Measurements from ENCODE around the gene S100A12. TPM values are rescaled to one million over a fixed set of nuclear protein-coding genes. Genes with fewer than 3 reads are reported as not detected.
A peak's percentile ranks its signal among the peaks of the same experiment; 100 is the strongest.

The S100A12 gene
- polyA plus RNA-seq, 6 donors from 2014 or later: 1.0 to 7.8 (median 3.1) TPM

DNA sequence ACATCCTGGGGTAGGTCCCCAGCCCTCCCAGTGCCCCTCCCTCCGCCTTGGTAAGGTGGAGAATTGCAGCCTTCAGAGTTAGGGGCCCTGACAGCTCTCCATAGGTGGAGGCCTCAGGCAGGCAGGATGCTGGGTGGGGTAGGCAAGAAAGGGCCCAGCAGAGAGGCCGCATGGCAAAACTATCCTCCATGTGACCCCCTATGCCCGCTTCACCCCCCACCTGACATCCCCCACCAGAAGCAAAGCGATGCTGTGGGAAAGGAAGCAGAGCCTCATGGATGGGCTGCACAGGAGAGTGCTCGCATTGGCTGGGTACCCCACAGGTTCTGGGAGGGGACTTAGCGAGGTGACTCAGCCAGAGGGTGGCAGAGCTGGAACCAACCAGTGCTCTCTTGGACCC lies 16.2 kb downstream of the S100A12 start:
- no peaks in the 10 kb centered on the region for H3K9me3 Mint-ChIP-seq
- no peak overlapping the region for H3K4me3 Mint-ChIP-seq
- H3K27ac Mint-ChIP-seq: no peak overlapping the region
- no peak for ATAC-seq (ENCODE audit: low read depth in 2 of 2)
- peaks cover 29 to 69% (median 68%) of the 10 kb centered on the region in 3 donors for H3K27me3 Mint-ChIP-seq
- no peak for DNase-seq
- H3K4me1 Mint-ChIP-seq: peaks cover 14 to 23% (median 21%) of the 10 kb centered on the region in 3 donors
- no peaks in the 10 kb centered on the region for H3K36me3 Mint-ChIP-seq

DNA sequence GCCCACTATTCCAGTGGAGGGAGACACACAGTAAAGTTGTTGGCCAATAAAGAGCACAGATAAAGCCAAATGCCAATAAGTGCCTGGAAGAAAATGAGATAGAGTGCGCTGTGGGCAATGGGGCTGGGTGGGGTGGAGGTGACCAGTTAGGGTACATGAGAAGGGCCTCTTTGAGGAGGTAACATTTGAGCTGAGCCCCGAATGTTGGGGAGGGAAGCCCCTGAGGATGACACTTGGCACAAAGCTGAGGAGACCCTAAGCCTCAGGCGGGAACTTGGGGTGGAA lies 16.8 kb downstream of the S100A12 start:
- Mint-ChIP-seq H3K4me1 (peaks cover 14 to 23% (median 21%) of the 10 kb centered on the region in 3 donors), H3K36me3 (no peaks in the 10 kb centered on the region), H3K9me3 (no peaks in the 10 kb centered on the region), H3K27ac (no peak overlapping the region), H3K4me3 (no peak overlapping the region), H3K27me3 (peaks cover 32 to 67% (median 66%) of the 10 kb centered on the region in 3 donors)
- ATAC-seq (ENCODE audit: low read depth in 2 of 2) (no peak), DNase-seq (no peak)

DNA sequence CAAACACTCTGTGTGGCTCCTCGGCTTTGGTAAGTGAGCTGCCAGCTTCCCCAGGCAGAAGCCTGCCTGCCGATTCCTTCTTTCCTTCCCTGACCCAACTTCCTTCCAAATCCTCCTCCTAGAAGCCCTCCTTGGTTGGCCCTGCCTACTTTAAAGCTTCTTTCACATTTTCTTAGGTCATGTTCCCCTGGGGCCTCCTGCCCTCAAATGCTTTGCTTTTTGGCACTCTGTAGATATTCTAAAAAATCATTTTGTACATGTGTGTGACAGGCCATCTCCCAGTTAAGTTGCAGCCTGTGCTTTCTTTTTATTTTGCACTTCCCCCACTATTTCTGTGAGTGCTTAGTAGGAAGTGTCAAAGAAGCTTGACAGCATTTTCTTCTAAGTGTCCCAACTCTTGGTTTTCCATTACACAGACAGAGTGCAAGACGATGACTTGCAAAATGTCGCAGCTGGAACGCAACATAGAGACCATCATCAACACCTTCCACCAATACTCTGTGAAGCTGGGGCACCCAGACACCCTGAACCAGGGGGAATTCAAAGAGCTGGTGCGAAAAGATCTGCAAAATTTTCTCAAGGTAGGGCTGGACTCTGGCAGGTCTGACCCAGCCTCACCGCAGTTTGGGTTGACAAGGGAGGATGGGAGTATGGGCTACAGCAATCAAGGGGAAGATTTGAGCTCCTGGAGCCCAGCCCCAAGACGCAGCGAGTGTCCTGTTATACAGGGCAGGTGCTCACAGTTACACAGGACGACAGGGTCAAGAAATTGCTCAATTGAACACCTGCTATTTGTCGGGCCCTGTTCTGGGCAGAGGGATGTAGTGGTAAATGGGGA lies 17.3 kb downstream of the S100A12 start, which contains the start of gene S100A9:
TSS of gene S100A9 (plus strand) at position 2 of the 838 bp plus-strand sequence. CDS start at position 432, 430 bp downstream.
- no peaks in the 10 kb centered on the region for H3K36me3 Mint-ChIP-seq
- H3K27ac Mint-ChIP-seq: peak within 1 kb of the TSS in 2 of 6 donors; percentile 22 to 83
- ATAC-seq (ENCODE audit: low read depth in 2 of 2): no peak
- no peaks in the 10 kb centered on the region for H3K9me3 Mint-ChIP-seq
- H3K4me1 Mint-ChIP-seq: peaks cover 14 to 23% (median 21%) of the 10 kb centered on the region in 3 donors
- peak within 1 kb of the TSS in 2 of 8 donors; percentile 55 to 65 for H3K4me3 Mint-ChIP-seq
- H3K27me3 Mint-ChIP-seq: peaks cover 32 to 66% (median 61%) of the 10 kb centered on the region in 3 donors
- no peak for DNase-seq

DNA sequence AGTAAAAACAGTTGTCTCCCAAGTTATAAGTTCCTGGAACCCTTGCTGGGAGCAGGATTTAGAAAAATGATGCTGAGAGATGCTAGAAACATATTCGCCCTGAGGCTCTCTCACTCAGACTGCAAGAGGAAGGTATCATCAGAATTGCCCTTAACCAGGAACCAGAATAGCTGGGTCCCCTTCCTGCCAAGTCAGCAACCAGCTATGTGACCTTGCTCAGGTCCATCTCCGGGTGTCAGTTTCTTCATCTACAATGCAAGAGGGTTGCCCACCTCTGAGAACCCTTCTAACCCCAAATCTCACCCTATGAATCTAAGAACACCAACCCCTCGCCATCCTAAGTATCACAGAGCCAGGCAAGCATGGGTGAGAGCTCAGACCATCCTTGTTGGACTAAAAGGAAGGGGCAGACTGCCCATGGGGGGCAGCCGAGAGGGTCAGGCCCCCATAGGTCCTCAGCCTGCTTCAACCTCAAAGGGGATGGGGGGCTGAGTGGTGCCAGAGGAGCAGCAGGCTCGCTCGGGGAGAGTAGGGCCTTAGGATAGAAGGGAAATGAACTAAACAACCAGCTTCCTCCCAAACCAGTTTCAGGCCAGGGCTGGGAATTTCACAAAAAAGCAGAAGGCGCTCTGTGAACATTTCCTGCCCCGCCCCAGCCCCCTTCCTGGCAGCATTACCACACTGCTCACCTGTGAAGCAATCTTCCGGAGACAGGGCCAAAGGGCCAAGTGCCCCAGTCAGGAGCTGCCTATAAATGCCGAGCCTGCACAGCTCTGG lies 18.2 kb downstream of the S100A12 start:
- Mint-ChIP-seq H3K27ac (peak overlapping the region in 2 of 6 donors; percentile 22), H3K4me1 (peaks cover 14 to 23% (median 21%) of the 10 kb centered on the region in 3 donors)

DNA sequence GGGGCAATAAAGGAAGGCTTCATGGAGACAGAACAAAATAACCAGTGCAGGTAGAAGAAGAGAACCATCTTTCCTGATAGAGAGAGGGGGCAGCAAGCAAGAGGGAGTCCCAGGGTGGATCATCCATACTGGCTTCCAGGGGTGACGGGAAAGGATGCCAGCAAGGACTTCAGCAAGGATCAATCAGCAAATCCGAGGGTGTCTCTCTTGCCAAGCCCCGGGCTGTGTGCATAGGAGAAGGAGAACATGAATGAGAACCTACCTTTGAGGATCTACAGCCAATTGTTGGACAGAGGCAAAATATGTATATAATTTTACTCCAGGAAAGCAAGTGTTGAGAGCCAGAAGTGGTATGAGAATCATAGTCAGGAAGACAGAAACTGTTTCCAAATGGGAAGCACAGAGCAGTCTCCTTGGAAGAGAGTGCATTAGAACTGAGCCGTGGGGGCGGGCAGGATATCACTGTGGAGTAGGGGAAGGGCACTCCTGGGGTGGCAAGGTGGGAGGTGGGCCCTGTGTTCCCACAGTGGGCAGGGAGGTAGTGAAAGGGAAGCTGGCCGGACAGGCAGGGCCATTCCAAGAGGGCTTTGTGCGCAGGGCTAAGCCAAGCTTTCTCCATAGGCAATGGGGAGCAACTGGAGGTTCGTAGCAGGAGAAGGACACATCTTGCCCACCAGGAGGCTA lies 18.9 kb downstream of the S100A12 start:
- Mint-ChIP-seq H3K9me3 (no peaks in the 10 kb centered on the region), H3K36me3 (no peaks in the 10 kb centered on the region), H3K27me3 (peaks cover 29 to 60% (median 53%) of the 10 kb centered on the region in 3 donors), H3K27ac (peak overlapping the region in 1 of 6 donors; percentile 22), H3K4me3 (no peak overlapping the region), H3K4me1 (peaks cover 14 to 23% (median 21%) of the 10 kb centered on the region in 3 donors)
- no peak for DNase-seq
- ATAC-seq (ENCODE audit: low read depth in 2 of 2): no peak

More for the DNA sequence above, 18.2 kb downstream of the S100A12 start:
- H3K9me3 Mint-ChIP-seq: no peaks in the 10 kb centered on the region
- H3K27me3 Mint-ChIP-seq: peaks cover 29 to 66% (median 53%) of the 10 kb centered on the region in 3 donors
- DNase-seq (no peak), ATAC-seq (ENCODE audit: low read depth in 2 of 2) (peak in 1 of 2 donors; percentile 25)
- no peaks in the 10 kb centered on the region for H3K36me3 Mint-ChIP-seq
- H3K4me3 Mint-ChIP-seq: no peak overlapping the region

DNA sequence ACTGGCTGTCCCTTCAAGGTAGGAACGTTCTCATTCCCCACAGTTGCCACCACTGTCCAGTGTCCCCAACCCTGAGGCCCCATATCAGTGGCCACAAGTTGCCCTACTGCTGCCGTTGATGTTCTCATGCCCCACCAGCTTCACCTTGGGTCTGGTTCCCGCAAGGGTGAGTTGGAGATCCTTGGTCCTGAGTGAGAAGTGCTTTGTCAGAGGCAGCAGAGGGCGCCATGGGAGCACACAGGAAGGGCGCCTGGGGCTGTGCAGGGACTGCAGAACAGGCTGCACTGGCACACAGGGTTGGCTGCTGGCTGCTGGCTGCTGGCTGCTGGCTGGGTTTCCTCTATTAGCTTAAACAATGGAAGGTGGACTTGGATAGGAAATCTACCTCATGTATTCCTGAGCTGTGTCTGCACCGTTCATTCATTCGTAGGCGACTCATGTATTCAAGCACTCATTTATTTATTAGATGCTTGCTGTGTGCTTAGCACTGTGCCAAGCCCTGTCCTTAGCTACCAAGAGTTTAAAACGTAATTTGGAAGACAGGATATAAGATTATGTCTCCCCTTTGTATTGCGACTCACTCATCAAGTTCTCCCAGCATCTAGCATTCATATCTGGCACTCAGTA lies 19.9 kb downstream of the S100A12 start:
- Mint-ChIP-seq H3K27me3 (peaks cover 29 to 57% (median 45%) of the 10 kb centered on the region in 3 donors), H3K4me1 (peaks cover 14 to 23% (median 21%) of the 10 kb centered on the region in 3 donors), H3K36me3 (no peaks in the 10 kb centered on the region), H3K27ac (no peak overlapping the region), H3K4me3 (no peak overlapping the region), H3K9me3 (no peaks in the 10 kb centered on the region)
- DNase-seq (no peak), ATAC-seq (ENCODE audit: low read depth in 2 of 2) (peak; percentile 43 to 50)

DNA sequence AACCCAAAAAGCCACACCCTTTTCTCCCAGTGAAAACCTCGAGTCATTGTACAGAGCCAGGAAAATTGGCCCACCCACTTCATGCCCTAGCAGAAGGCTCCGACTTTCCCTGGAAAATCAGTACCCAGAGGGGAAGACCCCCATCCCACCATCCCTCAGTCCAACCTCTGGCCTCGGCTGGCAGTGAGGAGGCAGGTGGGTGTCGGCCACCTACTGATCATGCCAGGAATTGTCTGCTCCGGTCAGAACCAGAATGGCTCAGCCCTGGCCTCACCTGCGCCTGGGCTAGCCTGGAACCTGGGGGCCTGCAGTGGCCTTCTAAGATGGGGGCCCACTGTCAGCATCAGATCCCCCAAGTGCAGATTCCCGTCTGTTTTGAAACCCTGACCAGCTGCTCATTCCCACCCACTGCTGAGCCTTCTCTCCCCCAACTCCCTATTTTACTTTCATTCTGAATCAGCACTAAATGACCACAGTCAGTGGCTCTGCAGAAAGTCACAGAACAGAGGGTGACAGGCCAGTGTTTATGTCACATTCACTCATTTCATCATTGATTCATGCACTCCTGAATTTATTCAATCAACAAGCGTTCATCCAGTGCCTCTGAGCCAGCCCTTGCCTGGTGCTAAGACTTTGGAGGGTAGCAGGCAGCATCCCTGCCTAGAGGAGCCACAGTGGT lies 20.8 kb downstream of the S100A12 start:
- Mint-ChIP-seq H3K9me3 (no peaks in the 10 kb centered on the region), H3K4me3 (no peak overlapping the region), H3K4me1 (peaks cover 14 to 23% (median 21%) of the 10 kb centered on the region in 3 donors), H3K36me3 (no peaks in the 10 kb centered on the region), H3K27ac (no peak overlapping the region), H3K27me3 (peaks cover 35 to 66% (median 45%) of the 10 kb centered on the region in 3 donors)
- ATAC-seq (ENCODE audit: low read depth in 2 of 2): no peak
- DNase-seq: no peak

DNA sequence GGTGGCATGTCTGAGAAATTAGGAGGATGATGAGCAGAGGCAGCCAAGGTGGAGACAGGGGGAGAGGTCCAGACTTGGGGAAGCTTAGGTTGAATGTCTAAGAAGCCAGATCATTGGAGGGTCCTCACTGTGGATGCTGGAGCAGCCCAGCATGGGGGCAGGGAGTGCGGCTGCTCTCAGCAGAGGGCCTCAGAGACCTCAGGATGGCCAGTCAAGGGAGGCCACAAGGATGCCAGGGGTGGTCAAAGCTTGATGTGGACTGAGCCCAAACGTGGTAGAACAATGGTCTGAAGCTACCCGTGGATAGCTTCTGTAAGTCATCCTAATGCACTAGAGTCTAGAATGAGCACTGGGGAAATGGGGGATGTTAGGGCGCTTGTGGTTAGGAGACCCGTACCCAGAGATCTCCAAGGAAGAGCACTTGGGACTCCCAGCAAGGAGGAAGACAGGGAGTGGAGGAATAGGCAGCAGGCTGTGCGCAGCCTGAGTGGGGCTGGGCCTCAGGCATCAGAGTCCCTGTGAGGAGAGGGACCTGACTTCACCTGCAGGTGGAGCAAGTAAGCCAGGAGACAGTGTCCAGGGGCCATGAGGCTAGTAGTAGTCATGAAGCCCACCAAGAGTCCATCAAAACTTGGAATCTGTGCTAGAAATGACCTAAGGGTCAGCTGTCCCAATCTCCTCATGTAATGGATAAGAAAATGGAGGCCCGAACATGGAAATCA lies 22.0 kb downstream of the S100A12 start:
- Mint-ChIP-seq H3K27me3 (peaks cover 46 to 73% (median 53%) of the 10 kb centered on the region in 3 donors), H3K27ac (peak overlapping the region in 1 of 6 donors; percentile 61), H3K4me3 (no peak overlapping the region), H3K9me3 (no peaks in the 10 kb centered on the region), H3K36me3 (no peaks in the 10 kb centered on the region), H3K4me1 (peaks cover 14 to 20% (median 20%) of the 10 kb centered on the region in 3 donors)
- ATAC-seq (ENCODE audit: low read depth in 2 of 2) (no peak), DNase-seq (no peak)

DNA sequence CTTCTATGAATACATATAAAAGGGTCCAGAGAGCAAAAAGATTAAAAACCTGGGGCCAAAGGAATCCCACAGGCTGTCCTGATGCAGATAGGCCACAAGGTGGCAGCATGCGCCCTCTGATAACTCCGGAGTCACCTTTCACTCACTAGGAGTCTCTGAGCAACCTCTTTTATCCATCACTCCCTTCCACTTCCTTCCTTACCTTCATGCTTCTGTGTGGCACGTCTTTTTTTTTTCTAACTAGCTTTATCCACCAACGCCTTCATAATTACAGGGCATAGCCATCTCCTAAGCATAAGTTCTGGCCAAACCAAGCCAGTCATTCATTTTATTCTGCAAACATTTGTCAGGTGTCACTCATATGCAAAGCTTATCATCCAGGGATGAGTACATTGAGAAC lies 22.9 kb downstream of the S100A12 start:
- ATAC-seq (ENCODE audit: low read depth in 2 of 2) (peak; percentile 40 to 64), DNase-seq (peak; percentile 32)
- Mint-ChIP-seq H3K27ac (no peak overlapping the region), H3K9me3 (no peaks in the 10 kb centered on the region), H3K4me3 (no peak overlapping the region), H3K4me1 (peaks cover 6 to 12% (median 12%) of the 10 kb centered on the region in 3 donors), H3K36me3 (no peaks in the 10 kb centered on the region), H3K27me3 (peaks cover 48 to 73% (median 53%) of the 10 kb centered on the region in 3 donors)

DNA sequence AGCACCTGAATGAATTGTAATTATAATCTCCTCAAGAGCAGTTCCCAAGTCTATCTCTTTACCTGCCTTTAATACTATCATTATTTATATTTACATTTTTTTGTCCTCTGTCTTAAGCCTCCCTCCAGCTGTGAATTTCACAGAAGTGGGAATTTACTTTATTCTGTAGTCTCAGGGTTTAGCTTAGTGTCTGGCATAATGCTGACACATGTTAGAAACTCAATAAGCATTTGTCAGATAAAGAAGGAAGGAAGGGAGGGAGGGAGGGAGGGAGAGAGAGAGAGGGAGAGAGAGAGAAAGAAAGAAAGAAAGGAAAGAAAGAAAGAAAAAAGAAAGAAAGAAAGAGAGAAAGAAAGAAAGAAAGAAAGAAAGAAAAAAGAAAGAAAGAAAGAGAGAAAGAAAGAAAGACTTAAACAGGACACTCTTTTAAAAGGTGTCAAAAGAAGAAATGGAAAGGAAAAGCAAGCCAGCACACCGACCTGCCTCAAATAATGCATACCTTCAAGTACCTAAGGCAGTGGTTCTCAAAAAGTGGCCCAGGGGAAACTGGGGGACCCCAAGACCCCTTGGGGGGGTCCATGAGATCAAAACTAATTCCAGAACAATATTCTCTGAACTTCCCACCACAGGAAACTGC lies 25.0 kb downstream of the S100A12 start:
- Mint-ChIP-seq H3K9me3 (no peaks in the 10 kb centered on the region), H3K36me3 (no peaks in the 10 kb centered on the region), H3K27ac (no peak overlapping the region), H3K27me3 (peaks cover 58 to 73% (median 61%) of the 10 kb centered on the region in 3 donors), H3K4me1 (peaks cover 13 to 14% (median 13%) of the 10 kb centered on the region in 3 donors), H3K4me3 (no peak overlapping the region)
- ATAC-seq (ENCODE audit: low read depth in 2 of 2): no peak
- DNase-seq: no peak

DNA sequence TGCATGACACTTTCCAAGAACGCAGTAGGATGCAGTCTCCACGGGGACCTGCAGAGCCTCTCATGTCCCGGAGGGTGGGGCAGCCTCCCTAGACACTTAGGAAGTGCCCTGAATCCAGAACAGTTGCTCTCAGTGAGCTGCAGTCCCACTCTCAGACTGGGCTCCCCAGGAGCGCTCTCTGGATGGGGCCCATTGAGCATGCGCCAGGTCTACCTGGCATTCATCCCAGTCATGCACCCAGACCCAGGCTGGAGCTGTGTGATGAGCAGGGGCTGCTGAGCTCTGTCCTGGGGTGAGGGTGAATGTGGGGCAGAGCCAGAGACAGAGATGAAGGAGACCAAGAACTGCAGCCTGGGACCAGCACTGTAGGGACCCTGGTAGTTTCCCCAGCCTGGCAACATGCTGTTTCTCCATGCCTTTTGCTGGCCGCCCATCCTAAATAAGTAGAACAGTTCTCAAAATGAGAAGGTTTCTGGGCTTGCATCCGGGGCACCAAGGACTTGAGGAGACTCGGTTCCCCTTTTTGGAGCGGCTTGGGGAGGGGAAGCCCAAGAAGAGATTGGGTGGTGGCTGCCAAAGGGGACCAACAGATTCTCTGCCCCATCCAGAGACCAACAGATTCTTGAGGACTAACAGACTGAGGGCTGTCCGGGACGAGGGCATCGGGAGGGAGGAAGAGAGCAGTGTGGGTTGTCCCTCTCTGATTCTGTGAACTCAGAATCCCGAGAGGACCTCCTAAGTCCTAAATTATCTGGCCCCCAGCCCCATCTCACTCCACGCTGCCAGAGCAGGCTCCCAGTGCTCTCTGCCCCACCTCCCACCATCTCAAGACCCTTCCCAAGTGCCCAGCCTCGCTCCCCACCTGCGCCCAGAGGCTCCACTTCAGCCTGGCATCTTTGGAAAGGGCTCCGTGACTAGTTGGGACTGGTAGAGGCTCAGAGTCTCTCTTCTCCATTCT lies 25.8 kb downstream of the S100A12 start:
- Mint-ChIP-seq H3K36me3 (no peaks in the 10 kb centered on the region), H3K27ac (peak overlapping the region in 1 of 6 donors; percentile 15), H3K4me1 (peaks cover 17 to 21% (median 18%) of the 10 kb centered on the region in 3 donors), H3K27me3 (peaks cover 58 to 73% (median 69%) of the 10 kb centered on the region in 3 donors), H3K4me3 (peak overlapping the region in 1 of 8 donors; percentile 43), H3K9me3 (no peaks in the 10 kb centered on the region)
- ATAC-seq (ENCODE audit: low read depth in 2 of 2) (no peak), DNase-seq (no peak)

Measured in naive B cell (primary cell).